Measurements from ENCODE around the gene SH3PXD2A. TPM values are rescaled to one million over a fixed set of nuclear protein-coding genes. Genes with fewer than 3 reads are reported as not detected.

Gene SH3PXD2A
- total and polyA plus RNA-seq, 8 donors: 3.9 to 16.4 (median 8.0) TPM

GRCh38 chr10:103640436-103641181 is 214.8 kb downstream of the SH3PXD2A start:
- ATAC-seq (no peak), FAIRE-seq (no peak), DNase-seq (no peak)
- Histone ChIP-seq H3K27ac (no peak overlapping the region), H3K27me3 (no peaks in the 10 kb centered on the region), H3K9me3 (no peaks in the 10 kb centered on the region), H3K4me1 (peaks cover 0 to 6% (median 6%) of the 10 kb centered on the region in 3 donors), H3K4me3 (no peak overlapping the region), H3K36me3 (no peaks in the 10 kb centered on the region)
- WGBS, 2 donors: 56 to 64% methylated on average over 11 of the region's 11 CpGs
- intact Hi-C loops (cut with DNase I): no loop called here
- TF ChIP-seq CTCF (IDR thresholded peaks at IDR 0.05): no peak

GRCh38 chr10:103638948-103639347 is 216.4 kb downstream of the SH3PXD2A start:
- peak overlapping the region in 1 of 4 donors; percentile 25 for H3K27ac ChIP-seq
- ATAC-seq (no peak), DNase-seq (peak in 1 of 6 donors; percentile 28), FAIRE-seq (no peak)
- no peaks in the 10 kb centered on the region for H3K27me3 ChIP-seq
- WGBS, 2 donors: 87 to 93% methylated on average over 8 of the region's 8 CpGs
- TF ChIP-seq CTCF (IDR thresholded peaks at IDR 0.05): no peak
- no peaks in the 10 kb centered on the region for H3K9me3 ChIP-seq
- intact Hi-C loops (cut with DNase I): no loop called here
- H3K36me3 ChIP-seq: no peaks in the 10 kb centered on the region
- H3K4me3 ChIP-seq: no peak overlapping the region
- H3K4me1 ChIP-seq: peaks cover 0 to 6% (median 6%) of the 10 kb centered on the region in 3 donors

GRCh38 chr10:103637927-103638557 is 217.3 kb downstream of the SH3PXD2A start:
- no peaks in the 10 kb centered on the region for H3K36me3 ChIP-seq
- ATAC-seq: peak; percentile 62 to 81 (median 73)
- DNase-seq: peak; percentile 39 to 73 (median 59)
- 50 to 53% methylated on average over 19 of the region's 19 CpGs for WGBS, 2 donors
- peaks cover 0 to 6% (median 6%) of the 10 kb centered on the region in 3 donors for H3K4me1 ChIP-seq
- FAIRE-seq: no peak
- intact Hi-C loops (cut with DNase I): no loop called here
- peak overlapping the region; percentile 25 to 68 (median 42) for H3K27ac ChIP-seq
- TF ChIP-seq CTCF (IDR thresholded peaks at IDR 0.05): no peak
- no peaks in the 10 kb centered on the region for H3K27me3 ChIP-seq
- no peak overlapping the region for H3K4me3 ChIP-seq
- H3K9me3 ChIP-seq: no peaks in the 10 kb centered on the region

- 87 to 92% methylated on average over 10 of the region's 10 CpGs for WGBS, 2 donors
- no peaks in the 10 kb centered on the region for H3K9me3 ChIP-seq
- H3K4me3 ChIP-seq: no peak overlapping the region
- H3K27me3 ChIP-seq: no peaks in the 10 kb centered on the region
- no peak for TF ChIP-seq CTCF (IDR thresholded peaks at IDR 0.05)
- DNase-seq (peak in 1 of 6 donors; percentile 31), ATAC-seq (no peak), FAIRE-seq (no peak)
- no peak overlapping the region for H3K27ac ChIP-seq
- H3K4me1 ChIP-seq: peaks cover 0 to 6% (median 6%) of the 10 kb centered on the region in 3 donors
- H3K36me3 ChIP-seq: no peaks in the 10 kb centered on the region
- intact Hi-C loops (cut with DNase I): no loop called here
Measured at GRCh38 chr10:103637011-103637410, 218.4 kb downstream of the SH3PXD2A start.

- intact Hi-C loops (cut with DNase I): no loop called here
- Histone ChIP-seq H3K36me3 (no peaks in the 10 kb centered on the region), H3K9me3 (no peaks in the 10 kb centered on the region), H3K27me3 (no peaks in the 10 kb centered on the region), H3K27ac (no peak overlapping the region), H3K4me1 (peaks cover 0 to 6% (median 6%) of the 10 kb centered on the region in 3 donors), H3K4me3 (no peak overlapping the region)
- DNase-seq (peak in 1 of 6 donors; percentile 13), ATAC-seq (no peak), FAIRE-seq (no peak)
- no peak for TF ChIP-seq CTCF (IDR thresholded peaks at IDR 0.05)
- 85 to 91% methylated on average over 5 of the region's 5 CpGs for WGBS, 2 donors
Measured at GRCh38 chr10:103636492-103636891, 218.9 kb downstream of the SH3PXD2A start.

Data from pancreas (tissue), 10 donors.